Hematopoietic multipotent progenitor cell treated with erythropoietin and hydrocortisone succinate and interleukin-3 and kit ligand, for 15 days (in vitro differentiated cells): ENCODE measurements around the gene DCAKD.
"Not testable (repeated sequence)": the region's sequence is repeated elsewhere in the genome, so short reads cannot be mapped to it uniquely, and the experiment has no call there.

ENCODE experiments used
- DNase-seq: peaks from one replicate; pipeline ENCODE4 v3.0.0-alpha.2; 2015; ENCODE audit warnings: low spot score

The DCAKD gene

DNA sequence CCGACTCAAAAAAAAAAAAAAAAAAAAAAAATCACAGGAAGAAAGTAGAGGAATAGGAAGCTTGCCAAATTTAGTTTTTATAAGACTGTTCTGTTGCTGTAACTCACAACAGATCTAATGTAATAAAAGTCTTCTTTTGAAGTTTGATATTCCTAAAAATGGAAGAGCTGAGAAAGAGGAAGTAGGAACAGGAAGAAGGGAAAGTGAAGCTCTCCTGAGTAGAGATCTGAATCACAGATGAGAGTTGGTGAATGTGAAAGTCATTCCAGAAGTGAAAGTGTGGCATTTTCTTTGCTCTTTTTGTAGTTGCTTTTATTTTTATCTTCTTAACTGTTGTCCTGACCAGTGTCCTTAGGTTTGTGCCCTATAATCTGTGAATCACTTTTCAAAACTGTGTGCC lies 11.8 kb upstream of the DCAKD start:
- no peak for DNase-seq

DNA sequence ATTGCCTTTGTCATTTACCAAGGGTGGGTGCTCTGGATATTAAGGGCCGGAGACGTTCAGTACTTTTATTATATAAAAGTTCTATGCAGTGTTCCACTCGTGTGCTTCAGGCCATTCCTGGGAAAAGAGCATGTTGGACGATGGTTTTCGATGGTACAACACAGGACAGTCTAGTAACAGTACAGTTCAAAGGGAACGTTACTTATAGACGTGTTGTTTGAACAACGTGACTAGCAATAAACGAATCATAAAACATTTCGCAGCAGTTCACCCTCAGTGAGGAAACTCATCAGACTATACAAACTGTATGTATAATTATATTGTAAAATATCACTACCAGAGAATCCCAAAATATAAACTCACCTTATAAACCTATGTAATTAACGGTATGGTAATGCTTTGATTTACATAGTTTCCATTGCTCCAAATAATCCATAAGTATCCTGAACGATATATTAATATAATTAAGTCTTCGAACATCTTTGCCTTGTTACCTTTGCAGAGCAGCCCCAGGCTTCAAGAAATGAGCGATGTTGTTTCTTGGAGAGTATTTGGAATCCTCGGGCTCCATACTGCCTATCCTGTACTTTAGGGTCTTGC lies 10.3 kb upstream of the DCAKD start:
- DNase-seq: no peak

DNA sequence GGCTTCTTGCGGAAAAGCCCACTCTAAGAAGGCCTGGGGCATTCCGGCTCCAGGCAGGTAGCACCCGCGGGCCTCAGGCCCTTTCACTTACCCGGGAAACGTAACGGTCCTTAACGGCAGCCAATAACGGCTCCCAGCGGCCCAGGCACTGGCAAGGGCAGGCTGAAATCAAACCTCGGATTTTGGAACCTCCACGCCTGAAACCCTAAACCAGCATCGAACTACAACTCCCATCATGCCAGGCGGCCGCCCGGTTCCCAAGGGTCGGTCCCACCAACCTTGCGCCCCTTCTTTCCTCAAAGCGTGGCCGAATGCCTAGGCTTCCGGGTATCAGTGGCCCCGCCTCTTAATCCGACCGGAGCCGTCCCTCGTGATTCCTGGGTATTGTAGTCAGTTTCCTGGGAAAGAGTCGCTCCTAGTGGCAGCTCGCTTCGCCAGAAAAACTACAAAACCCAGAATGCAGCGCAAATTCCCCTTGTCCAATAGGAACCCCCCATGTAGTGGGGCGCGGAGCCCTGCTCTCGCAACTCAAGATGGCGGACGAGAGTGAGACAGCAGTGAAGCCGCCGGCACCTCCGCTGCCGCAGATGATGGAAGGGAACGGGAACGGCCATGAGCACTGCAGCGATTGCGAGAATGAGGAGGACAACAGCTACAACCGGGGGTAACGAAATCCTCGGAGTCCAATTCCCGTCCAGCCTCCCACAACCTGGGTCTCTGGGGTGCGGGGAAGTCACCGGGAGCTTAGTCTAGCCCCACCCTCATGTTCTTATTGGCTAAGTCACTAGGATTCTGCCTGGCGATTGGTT lies 9.6 kb upstream of the DCAKD start, which contains the start of gene NMT1:
Gene NMT1, plus strand, starts transcription at position 521 of the 809 bp plus-strand sequence. Its CDS starts 13 bp downstream, at position 534.
- peak; percentile 99 for DNase-seq

- DNase-seq: no peak
Measured at GRCh38 chr17:45060382-45060796, 9.0 kb upstream of the DCAKD start.

DNA sequence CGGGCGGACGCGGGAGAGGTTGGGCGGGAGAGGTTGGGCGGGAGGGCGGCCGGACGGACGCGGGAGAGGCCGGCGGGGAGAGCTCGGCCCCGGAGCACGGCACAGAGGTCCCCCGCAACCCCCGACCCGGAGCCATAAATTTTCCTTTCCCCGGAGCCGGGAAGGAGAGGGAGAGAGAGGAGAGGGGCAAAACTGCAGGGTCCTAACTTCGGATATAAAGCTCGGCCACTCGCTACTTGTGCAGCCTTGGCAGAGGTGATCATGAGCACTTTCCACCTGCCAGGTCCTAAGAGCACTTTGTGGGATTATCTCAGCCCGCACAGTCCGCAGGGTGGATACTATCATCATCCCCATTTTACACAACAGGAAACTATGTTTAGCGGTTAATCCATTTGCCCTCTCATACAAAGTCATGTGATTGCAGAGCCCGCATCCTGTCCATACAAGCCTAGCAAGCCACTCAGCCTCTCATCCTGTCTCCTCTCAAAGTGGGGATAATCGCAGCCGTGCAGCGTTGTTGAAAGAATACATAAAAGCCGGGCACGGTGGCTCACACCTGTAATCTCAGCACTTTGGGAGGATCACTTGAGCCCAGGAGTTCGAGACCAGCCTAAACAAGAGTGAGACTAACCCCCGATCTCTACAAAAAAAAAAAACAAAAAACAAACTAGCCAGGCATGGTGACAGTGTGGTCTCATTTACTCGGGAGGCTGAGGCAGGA lies 780 bp upstream of the DCAKD start:
- DNase-seq: peak; percentile 38

- not testable (repeated sequence) for DNase-seq
Measured at GRCh38 chr17:45051720-45052051, 254 bp upstream of the DCAKD start.

DNA sequence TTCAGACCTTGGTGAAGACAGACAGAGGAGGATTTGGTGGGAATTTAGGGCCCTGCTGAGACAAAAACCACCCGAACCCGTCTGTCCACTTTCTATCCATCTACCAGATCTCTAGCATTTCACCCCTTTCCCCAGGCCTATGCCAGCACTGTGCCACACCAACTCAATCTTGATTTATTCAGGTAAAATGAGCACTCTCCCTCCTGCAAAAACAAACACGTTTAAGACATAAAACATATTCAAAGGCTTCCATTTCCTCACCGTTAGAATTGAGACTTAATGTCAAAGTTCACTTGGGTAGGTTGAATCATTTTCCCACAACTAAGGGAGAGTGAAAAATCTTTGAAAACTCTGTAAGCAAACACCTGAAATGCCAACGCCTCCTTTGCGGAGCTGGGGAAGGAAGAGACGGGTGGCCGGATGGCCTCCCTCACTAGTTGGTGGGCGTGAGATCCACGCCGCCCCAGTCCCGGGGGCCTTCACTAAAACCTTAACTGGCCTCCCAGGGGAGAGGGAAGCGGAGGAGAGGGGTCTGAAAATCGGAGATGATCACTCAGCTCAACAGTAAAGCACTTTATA lies 862 bp downstream of the DCAKD start:
- DNase-seq: no peak

GRCh38 chr17:45048795-45049563 lies 2.5 kb downstream of the DCAKD start:
- no peak for DNase-seq

DNA sequence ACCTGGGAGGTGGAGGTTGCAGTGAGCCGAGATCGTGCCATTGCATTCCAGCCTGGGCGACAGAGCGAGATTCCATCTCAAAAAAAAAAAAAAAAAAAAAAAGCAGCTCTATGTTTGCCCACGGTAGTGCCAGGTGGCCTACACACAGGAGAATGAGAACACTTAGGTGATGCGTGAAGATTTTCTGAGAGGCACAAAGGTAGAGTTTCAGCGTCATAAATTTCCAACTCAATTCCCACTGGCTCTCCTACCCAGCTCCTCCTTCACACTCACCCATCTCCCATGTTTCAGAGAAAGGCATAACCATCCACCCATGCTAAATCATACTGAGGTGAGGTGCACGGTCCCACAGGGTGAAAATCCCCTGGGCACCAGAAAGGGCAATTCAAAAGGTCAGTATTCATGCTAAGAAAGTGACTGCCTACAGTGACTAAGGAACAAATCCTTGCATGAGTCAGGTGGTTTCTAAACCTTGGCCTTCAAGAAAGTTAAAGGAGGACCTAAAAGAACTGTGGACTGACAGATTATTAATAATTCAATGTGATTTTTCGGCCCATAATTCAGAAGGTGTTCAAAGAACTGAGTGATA lies 4.8 kb downstream of the DCAKD start:
- no peak for DNase-seq

DNA sequence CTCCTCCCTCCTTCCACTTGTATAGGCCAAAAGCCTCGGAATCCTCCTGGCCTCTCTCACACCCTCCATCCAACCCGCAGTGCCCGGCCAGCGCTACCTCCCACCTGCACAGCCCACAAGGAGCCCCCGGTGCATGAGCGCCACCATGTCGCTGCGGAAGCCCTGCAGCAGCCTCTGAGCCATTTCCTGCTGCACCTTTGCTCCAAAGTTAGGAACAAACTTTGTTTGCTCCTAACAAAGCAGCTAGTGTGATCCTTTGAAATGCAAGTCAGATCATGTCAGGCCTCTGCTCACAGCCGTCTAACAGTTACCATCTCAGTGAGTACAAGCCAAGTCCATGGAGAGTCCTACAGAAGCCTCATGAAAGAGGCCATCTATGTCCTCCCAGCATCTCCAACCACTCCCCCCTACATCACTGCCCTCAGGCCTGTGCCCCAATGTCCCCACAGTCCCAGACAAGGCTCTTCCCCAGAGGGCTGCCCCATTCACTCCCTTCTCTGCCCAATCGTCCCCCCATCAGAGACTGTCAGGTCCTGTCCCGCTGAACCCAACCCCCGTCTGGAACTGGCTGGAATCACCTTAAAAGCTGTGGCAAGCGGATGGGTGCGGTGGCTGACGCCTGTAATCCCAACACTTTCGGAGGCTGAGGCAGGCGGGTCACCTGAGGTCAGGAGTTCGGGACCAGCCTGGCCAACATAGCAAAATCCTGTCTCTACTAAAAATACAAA lies 7.5 kb downstream of the DCAKD start:
- no peak for DNase-seq

DNA sequence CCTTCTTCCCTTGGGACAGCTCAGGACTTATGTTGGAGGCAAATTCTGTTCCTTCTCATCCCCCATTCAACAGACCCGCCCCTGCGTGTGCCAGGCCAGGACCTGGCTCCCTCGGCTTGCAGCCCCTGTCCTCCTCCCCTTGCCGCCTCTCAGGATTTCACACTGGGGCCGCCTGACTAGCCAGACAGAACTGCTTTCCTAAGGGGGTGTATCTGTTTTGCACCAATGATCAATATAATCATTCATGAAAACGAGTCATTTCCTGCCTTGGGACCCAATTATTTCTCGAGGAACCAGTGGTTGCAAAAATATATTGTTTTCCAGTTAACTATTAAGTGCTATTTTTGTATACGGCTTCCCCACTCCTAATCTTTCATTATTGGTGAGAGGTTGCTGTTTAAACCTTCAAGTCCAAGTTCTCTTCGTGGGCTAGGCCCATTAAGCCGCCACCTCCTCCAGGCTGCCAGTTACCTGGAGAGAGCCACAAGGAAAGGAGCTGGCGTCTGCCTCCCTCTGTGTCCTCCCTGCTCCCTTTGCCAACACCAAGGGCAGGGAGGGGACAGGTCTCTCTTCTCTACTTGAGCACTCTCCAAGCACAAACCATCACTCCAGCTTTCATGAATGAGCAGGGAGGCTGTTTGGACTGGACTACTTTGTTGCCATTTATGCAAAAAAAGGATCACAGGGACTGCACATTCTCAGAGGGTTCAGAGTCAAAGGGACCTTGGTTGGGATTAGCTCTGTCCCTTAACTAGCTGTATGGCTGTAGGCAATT lies 8.9 kb downstream of the DCAKD start:
- no peak for DNase-seq

- DNase-seq: no peak
Measured at GRCh38 chr17:45040459-45040858, 11.0 kb downstream of the DCAKD start.

DNA sequence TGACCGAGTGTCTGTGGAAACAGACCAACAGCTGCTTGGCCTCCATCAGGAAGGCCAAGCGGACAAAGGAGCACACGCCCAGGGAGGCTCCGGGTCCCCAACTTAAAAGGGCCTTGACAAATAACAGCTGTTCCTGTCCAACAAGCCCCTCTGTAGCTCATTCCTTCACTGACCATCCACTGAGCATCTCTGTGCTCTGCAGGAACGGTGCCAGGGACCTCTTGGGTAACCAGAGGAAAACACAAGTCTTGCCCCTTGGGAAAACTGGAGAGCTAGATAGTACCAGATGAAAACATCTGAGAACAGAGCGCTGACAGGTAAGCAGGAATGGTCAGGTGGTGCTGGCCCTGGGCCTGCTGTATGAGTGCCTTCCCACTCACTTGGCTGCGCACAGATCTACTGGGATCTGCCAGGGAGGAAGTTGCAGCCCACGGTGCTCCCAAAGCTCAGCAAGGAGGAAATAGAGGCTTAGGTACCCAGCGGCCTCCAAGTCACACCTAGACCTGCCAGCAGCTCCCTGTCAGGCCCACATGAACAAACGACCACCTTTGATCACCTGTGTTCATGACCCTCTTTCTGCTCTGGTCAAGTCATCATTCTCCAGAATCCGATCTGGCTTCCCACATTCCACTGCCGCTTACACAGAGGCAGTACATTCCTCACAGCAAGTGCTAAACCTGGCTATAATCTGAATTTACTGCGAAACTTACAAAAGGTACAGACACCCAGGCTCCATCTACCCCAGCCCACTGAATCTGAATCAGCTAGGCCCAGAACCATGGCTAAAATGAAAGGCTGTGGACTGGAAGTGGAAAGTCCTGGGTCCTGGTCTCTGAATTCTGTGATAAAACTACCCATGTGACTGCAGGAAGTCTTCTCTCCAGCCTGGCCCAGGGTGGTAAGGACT lies 12.5 kb downstream of the DCAKD start:
- DNase-seq: no peak

DNA sequence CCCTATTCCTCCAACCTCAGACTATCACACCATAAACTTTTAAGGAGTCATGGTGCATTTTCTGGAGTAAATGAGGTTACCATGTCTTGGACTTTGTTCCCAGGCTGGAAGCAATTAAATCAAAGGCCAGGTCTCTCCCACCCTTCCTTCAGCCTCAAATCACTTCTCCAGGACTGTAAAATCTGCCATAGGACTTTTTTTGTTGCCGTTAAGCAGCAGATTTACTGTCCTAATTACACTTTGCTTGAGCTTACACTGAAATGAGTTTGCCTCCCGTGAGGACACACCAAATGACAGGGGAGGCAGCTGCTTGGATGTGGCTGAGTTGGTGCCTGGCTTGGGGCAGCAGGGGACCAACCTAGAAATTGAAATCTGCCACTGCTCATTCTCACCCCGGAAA lies 14.7 kb downstream of the DCAKD start:
- no peak for DNase-seq

- no peak for DNase-seq
Measured at GRCh38 chr17:45035848-45036247, 15.6 kb downstream of the DCAKD start.

GRCh38 chr17:45034599-45034998 lies 16.8 kb downstream of the DCAKD start:
- DNase-seq: no peak

- no peak for DNase-seq
Measured at GRCh38 chr17:45032174-45032541, 19.3 kb downstream of the DCAKD start.

DNA sequence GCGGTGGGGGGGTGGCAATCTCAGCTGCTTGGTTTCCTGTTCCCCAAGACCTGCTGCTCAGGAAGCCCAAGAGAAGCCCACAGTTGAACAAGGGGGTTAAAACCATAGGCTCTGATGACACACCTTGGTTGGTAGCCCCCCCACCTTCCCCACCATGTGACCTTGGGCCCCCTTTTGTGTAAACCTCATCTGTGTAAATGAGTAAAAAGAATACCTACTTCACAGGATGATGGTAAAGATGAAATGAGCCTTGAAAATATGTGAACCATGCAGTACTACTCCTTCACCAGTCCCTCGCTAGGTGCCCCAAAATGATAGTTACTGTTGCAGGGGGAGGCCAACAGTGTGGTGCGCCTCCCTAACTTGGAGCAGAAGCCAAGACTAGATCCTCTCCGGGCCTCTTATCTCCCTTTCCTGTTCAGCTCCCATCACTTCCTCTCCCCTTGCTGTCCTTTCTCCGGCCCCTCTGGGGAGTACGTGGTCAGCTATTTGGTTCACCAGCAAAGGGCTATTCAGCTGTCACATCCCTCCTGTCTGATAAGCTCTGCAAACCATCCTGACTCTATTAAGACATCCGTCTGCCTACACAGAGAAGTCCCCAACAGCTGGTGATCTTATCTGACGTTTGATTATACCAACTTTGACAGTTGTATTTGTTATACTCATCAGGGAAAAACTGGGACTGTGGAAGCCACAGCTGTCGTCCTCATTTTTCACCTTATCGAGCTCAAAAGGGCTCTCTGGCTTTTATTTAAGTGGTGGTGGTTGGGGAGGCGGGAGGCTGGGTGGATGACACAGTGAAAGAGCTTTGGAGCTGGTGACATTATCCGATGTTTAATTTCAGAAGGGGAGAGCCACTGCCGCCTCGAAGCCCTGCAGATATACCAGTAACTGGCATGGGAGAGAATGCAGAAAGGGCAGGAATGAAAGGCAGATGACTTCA lies 19.9 kb downstream of the DCAKD start:
- DNase-seq: no peak
